Endothelial cell of umbilical vein (primary cell): ENCODE results near the gene SEMA5A. TPM values are rescaled to one million over a fixed set of nuclear protein-coding genes. Genes with fewer than 3 reads are reported as not detected.

Experiments used
- BruUV-seq: library from RNA; stranded (reverse); fragments of 400-500 nt; replicated peaks from 2 replicates; lab custom pipeline; 2021; lab: Mats Ljungman, UMichigan
- CTCF ChIA-PET: fragments of 300-600, 350-600 bp; sonication (Branson Sonifier 250); formaldehyde crosslinking; loops from one replicate; lab custom pipeline; 2021; ENCODE audit warnings: antibody characterized with exemption, inconsistent platforms; lab: Charles Lee
- POLR2A ChIA-PET: fragments of 300-600, 350-600 bp; sonication (Branson Sonifier 250); formaldehyde crosslinking; loops from one replicate; lab custom pipeline; 2021; ENCODE audit warnings: antibody characterized with exemption, inconsistent platforms; lab: Charles Lee
- DNase-seq: peaks from one replicate; pipeline ENCODE4 v3.0.0-alpha.2; 2011; ENCODE audit warnings: low read depth, low spot score
- FAIRE-seq: peaks from 2 replicates; lab custom pipeline; 2011; peaks lifted over from hg19 to GRCh38; lab: Jason Lieb, UNC
- H2AFZ ChIP-seq: 2 replicates; pipeline ENCODE4 v1.6.0; 2012; ENCODE audit warnings: low read depth, low read length, control low read depth, inconsistent platforms
- H3K27ac ChIP-seq: 2 replicates; pipeline ENCODE4 v1.5.1; 2011; ENCODE audit warnings: low read depth, mild to moderate bottlenecking, control low read depth, low read length, moderate library complexity; ENCODE audit not compliant: insufficient read depth
- H3K27me3 ChIP-seq, 2 experiments: 2 replicates each; pipeline versions ENCODE4 v1.6.0 to v1.6.1; 2011; ENCODE audit warnings: low read length in 2 of 2, mixed read lengths in 1 of 2; ENCODE audit not compliant: control insufficient read depth in 2 of 2, insufficient read depth in 2 of 2
- H3K36me3 ChIP-seq, 2 experiments: 2 replicates in 1 of 2; 3 replicates in 1 of 2; pipeline ENCODE4 v1.5.1; 2011; ENCODE audit warnings: low read length in 2 of 2, mild to moderate bottlenecking in 1 of 2, moderate library complexity in 1 of 2; ENCODE audit not compliant: control insufficient read depth in 2 of 2, insufficient read depth in 2 of 2; ENCODE audit errors: extremely low read depth in 1 of 2
- H3K4me1 ChIP-seq: 3 replicates; pipeline ENCODE4 v1.5.1; 2011; ENCODE audit warnings: mild to moderate bottlenecking, low read length; ENCODE audit not compliant: control insufficient read depth, insufficient read depth; ENCODE audit errors: extremely low read depth
- H3K4me2 ChIP-seq: 2 replicates; pipeline ENCODE4 v1.6.1; 2011; ENCODE audit warnings: low read length, control low read depth, mixed read lengths; ENCODE audit not compliant: insufficient read depth
- H3K4me3 ChIP-seq, 3 experiments: fragments of 200-600 bp in 1 of 3; sonication (generic), shearing (Covaris generic) in 1 of 3; replicated peaks in 1 of 3; 2 replicates each; pipeline ENCODE4 v1.5.1; 2011 to 2016; ENCODE audit warnings: control low read depth in 3 of 3, low read length in 3 of 3, mild to moderate bottlenecking in 2 of 3, inconsistent platforms in 1 of 3, low read depth in 1 of 3, moderate library complexity in 1 of 3; ENCODE audit not compliant: insufficient read depth in 1 of 3
- H3K79me2 ChIP-seq: 2 replicates; pipeline ENCODE4 v1.6.0; 2012; ENCODE audit warnings: low read length, inconsistent platforms; ENCODE audit not compliant: control insufficient read depth, insufficient read depth
- H3K9ac ChIP-seq: replicated peaks from 2 replicates; pipeline ENCODE3; 2011; ENCODE audit warnings: low read length, control low read depth; ENCODE audit not compliant: insufficient read depth; ENCODE audit errors: extremely low read depth
- H3K9me1 ChIP-seq: replicated peaks from 3 replicates; pipeline ENCODE4 v1.6.0; 2011; ENCODE audit warnings: mild to moderate bottlenecking, low read length; ENCODE audit not compliant: control insufficient read depth, insufficient read depth; ENCODE audit errors: extremely low read depth
- H3K9me3 ChIP-seq: replicated peaks from 2 replicates; pipeline ENCODE4 v1.5.1; 2012; ENCODE audit warnings: low read length, inconsistent platforms; ENCODE audit not compliant: control insufficient read depth, insufficient read depth
- H4K20me1 ChIP-seq: replicated peaks from 2 replicates; pipeline ENCODE3; 2011; ENCODE audit warnings: mild to moderate bottlenecking, low read length; ENCODE audit not compliant: control insufficient read depth, insufficient read depth; ENCODE audit errors: extremely low read depth
- EZH2 ChIP-seq: IDR thresholded peaks from 2 replicates; pipeline ENCODE4 v1.6.1; 2012; ENCODE audit warnings: borderline replicate concordance, low read depth, mild to moderate bottlenecking, moderate library complexity, low read length, inconsistent platforms; ENCODE audit not compliant: severe bottlenecking
- FOS ChIP-seq: IDR thresholded peaks from 2 replicates; pipeline ENCODE4 v1.6.1; 2011; ENCODE audit warnings: mild to moderate bottlenecking, low read length, moderate library complexity, borderline replicate concordance; ENCODE audit not compliant: insufficient read depth
- GATA2 ChIP-seq: IDR thresholded peaks from 2 replicates; pipeline ENCODE4 v1.7.0; 2011; ENCODE audit warnings: low read depth, mild to moderate bottlenecking, moderate library complexity, mixed read lengths, low read length; ENCODE audit not compliant: insufficient read length, insufficient read depth
- JUN ChIP-seq: IDR thresholded peaks from 2 replicates; pipeline ENCODE4 v1.6.1; 2011; ENCODE audit warnings: borderline replicate concordance, low read depth; ENCODE audit not compliant: insufficient read length, insufficient read depth
- MYC ChIP-seq: IDR thresholded peaks from one replicate; pipeline ENCODE4 v1.6.1; 2011; ENCODE audit warnings: mild to moderate bottlenecking, low read depth, low read length
- POLR2A ChIP-seq: IDR thresholded peaks from 2 replicates; pipeline ENCODE4 v1.6.1; 2012; ENCODE audit warnings: low read depth, mild to moderate bottlenecking, control low read depth, low read length
- POLR2AphosphoS5 ChIP-seq: IDR thresholded peaks from 2 replicates; pipeline ENCODE4 v1.6.1; 2012; ENCODE audit warnings: low read depth, mild to moderate bottlenecking, control low read depth, low read length, moderate library complexity; ENCODE audit not compliant: insufficient read depth
- dilution Hi-C: fragments of 300-500 bp; cut with MboI; formaldehyde crosslinking; loops from one replicate; pipeline ENCODE4 v1.15.0; 2019; ENCODE audit warnings: low sequenced_read_pairs; ENCODE audit not compliant: extremely low pct_ligation_motif_present
- intact Hi-C: fragments of 100-400 bp; cut with micrococcal nuclease; formaldehyde crosslinking; loops from one replicate; pipeline ENCODE4 v1.10.0; 2022
- polyA plus RNA-seq, 4 experiments: library from polyadenylated mRNA; depleted of rRNA in 3 of 4; stranded (reverse) in 3 of 4; unstranded in 1 of 4; fragments of >200 nt; gene quantifications; 2 replicates each; pipeline versions ENCODE4 v1.2.1 to v1.2.3, GENCODE V29; 2011 to 2012; ENCODE audit warnings: missing spikeins in 1 of 4
- total RNA-seq: library from RNA; stranded (reverse); gene quantifications from 2 replicates; pipeline ENCODE4 v1.2.3, GENCODE V29; 2021
- TF ChIP-seq, protein P1 (sequence below): IDR thresholded peaks from 2 replicates; pipeline ENCODE4 v1.6.1; 2011; ENCODE audit not compliant: insufficient read depth, insufficient read length
- TF ChIP-seq, protein P2 (sequence below), 2 donors: IDR thresholded peaks; 1 replicate in 1 of 2; 2 replicates in 1 of 2; pipeline ENCODE4 v1.5.1; 2011; ENCODE audit warnings: low read length in 2 of 2, mild to moderate bottlenecking in 2 of 2, moderate library complexity in 2 of 2, control low read depth in 1 of 2, inconsistent platforms in 1 of 2, low read depth in 1 of 2; ENCODE audit not compliant: insufficient read depth in 1 of 2; ENCODE audit errors: extremely low read depth in 1 of 2

Gene SEMA5A
- total and polyA plus RNA-seq, 2 donors (not counting 3 experiments of a cell fraction or from before 2014, with no cell fraction given), result 0.04 to 0.06 TPM

DNA sequence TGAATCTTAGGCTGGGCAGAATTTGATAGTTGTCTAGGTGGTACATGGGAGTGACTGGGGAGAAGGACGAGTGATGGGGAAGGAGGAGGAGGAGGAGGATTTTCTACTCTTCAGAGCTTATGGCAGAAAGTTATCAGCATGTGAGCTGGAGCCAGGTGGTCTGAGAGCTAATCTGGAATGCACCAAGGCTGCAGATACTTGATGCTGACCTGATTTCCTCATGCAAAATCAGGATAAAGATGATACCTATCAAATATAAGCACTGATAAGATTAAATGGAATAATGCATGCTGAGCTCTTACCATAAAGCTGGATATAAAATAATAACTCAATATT is 250.4 kb downstream of the SEMA5A start:
- Histone ChIP-seq H2AFZ (no peak overlapping the region), H3K4me3 (no peak overlapping the region), H3K79me2 (no peaks in the 10 kb centered on the region), H3K9ac (no peak overlapping the region), H3K4me2 (no peak overlapping the region), H3K27ac (no peak overlapping the region), H3K9me3 (no peaks in the 10 kb centered on the region), H4K20me1 (no peaks in the 10 kb centered on the region), H3K4me1 (no peaks in the 10 kb centered on the region), H3K36me3 (no peaks in the 10 kb centered on the region), H3K9me1 (no peaks in the 10 kb centered on the region), H3K27me3 (no peaks in the 10 kb centered on the region)
- TF ChIP-seq EZH2, result no peak
- TF ChIP-seq FOS, result no peak
- TF ChIP-seq JUN, result no peak
- TF ChIP-seq, protein P1, sequence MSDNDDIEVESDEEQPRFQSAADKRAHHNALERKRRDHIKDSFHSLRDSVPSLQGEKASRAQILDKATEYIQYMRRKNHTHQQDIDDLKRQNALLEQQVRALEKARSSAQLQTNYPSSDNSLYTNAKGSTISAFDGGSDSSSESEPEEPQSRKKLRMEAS, result no peak
- no peak for TF ChIP-seq GATA2
- TF ChIP-seq, protein P2, sequence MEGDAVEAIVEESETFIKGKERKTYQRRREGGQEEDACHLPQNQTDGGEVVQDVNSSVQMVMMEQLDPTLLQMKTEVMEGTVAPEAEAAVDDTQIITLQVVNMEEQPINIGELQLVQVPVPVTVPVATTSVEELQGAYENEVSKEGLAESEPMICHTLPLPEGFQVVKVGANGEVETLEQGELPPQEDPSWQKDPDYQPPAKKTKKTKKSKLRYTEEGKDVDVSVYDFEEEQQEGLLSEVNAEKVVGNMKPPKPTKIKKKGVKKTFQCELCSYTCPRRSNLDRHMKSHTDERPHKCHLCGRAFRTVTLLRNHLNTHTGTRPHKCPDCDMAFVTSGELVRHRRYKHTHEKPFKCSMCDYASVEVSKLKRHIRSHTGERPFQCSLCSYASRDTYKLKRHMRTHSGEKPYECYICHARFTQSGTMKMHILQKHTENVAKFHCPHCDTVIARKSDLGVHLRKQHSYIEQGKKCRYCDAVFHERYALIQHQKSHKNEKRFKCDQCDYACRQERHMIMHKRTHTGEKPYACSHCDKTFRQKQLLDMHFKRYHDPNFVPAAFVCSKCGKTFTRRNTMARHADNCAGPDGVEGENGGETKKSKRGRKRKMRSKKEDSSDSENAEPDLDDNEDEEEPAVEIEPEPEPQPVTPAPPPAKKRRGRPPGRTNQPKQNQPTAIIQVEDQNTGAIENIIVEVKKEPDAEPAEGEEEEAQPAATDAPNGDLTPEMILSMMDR (IDR thresholded peaks at IDR 0.05; ENCODE audit: extremely low read depth in 1 of 2, insufficient read depth in 1 of 2, low read depth in 1 of 2, low read length in 2 of 2), result no peak
- TF ChIP-seq POLR2AphosphoS5, result no peak
- TF ChIP-seq POLR2A, result no peak
- no peak for TF ChIP-seq MYC
- POLR2A ChIA-PET, result no interaction called here
- FAIRE-seq (no peak), DNase-seq (no peak)
- CTCF ChIA-PET, result no interaction called here
- dilution Hi-C loops, result no loop called here
- no TSS peak for BruUV-seq
- intact Hi-C loops, result no loop called here
